ENCODE measurements around the gene ANP32E. TPM values are rescaled to one million over a fixed set of nuclear protein-coding genes. Genes with fewer than 3 reads are reported as not detected.

Gene ANP32E
- polyA plus RNA-seq, 1 donor (not counting 4 experiments of a cell fraction or from before 2014, with no cell fraction given) = 18.9 TPM

- no peaks in the 10 kb centered on the region for H3K9me3 ChIP-seq (ENCODE audit: control insufficient read depth, low read depth, low read length)
- H3K36me3 ChIP-seq (ENCODE audit: control insufficient read depth in 2 of 2, extremely low read depth in 1 of 2, insufficient read depth in 2 of 2, low read length in 2 of 2) = no peaks in the 10 kb centered on the region
- no peaks in the 10 kb centered on the region for H3K9me1 ChIP-seq (ENCODE audit: control insufficient read depth, extremely low read depth, insufficient read depth, low read length)
- H3K4me1 ChIP-seq (ENCODE audit: control insufficient read depth, extremely low read depth, insufficient read depth, low read length) = peaks cover 10% of the 10 kb centered on the region
- FAIRE-seq = no peak
- dilution Hi-C loops (cut with MboI; ENCODE audit: extremely low pct_ligation_motif_present, low sequenced_read_pairs) = no loop called here
- H2AFZ ChIP-seq (ENCODE audit: control insufficient read depth, low read length) = no peak overlapping the region
- no peak overlapping the region for H3K4me3 ChIP-seq (ENCODE audit: control insufficient read depth in 2 of 3, extremely low read depth in 1 of 3, insufficient read depth in 2 of 3, low read depth in 1 of 3, low read length in 3 of 3)
- DNase-seq (ENCODE audit: low read depth, low spot score) = no peak
- no peaks in the 10 kb centered on the region for H3K79me2 ChIP-seq (ENCODE audit: control insufficient read depth, insufficient read depth, low read length)
- H3K27ac ChIP-seq (ENCODE audit: control insufficient read depth, insufficient read depth, low read length) = no peak overlapping the region
- no peak overlapping the region for H3K4me2 ChIP-seq (ENCODE audit: control insufficient read depth, extremely low read depth, insufficient read depth, low read depth, low read length)
- no peak for TF ChIP-seq CTCF (optimal IDR thresholded peaks at IDR 0.05 in 1 of 3, IDR thresholded peaks at IDR 0.05 in 1 of 3, conservative IDR thresholded peaks at IDR 0.05 in 1 of 3; ENCODE audit: extremely low read depth in 1 of 3, insufficient read depth in 2 of 3, low read length in 3 of 3)
- TF ChIP-seq EZH2 (IDR thresholded peaks at IDR 0.05; ENCODE audit: low read length) = no peak
- H4K20me1 ChIP-seq (ENCODE audit: control insufficient read depth, extremely low read depth, insufficient read depth, low read length) = no peaks in the 10 kb centered on the region
- no peak overlapping the region for H3K9ac ChIP-seq (ENCODE audit: control insufficient read depth, extremely low read depth, insufficient read depth, low read length)
- no peaks in the 10 kb centered on the region for H3K27me3 ChIP-seq (ENCODE audit: control insufficient read depth, extremely low read depth, insufficient read depth, low read length)
Observed at GRCh38 chr1:150185481-150185880, 50.4 kb downstream of the ANP32E start.

GRCh38 chr1:150183061-150183460 is 52.9 kb downstream of the ANP32E start:
- peaks cover 10% of the 10 kb centered on the region for H3K4me1 ChIP-seq (ENCODE audit: control insufficient read depth, extremely low read depth, insufficient read depth, low read length)
- H3K9me3 ChIP-seq (ENCODE audit: control insufficient read depth, low read depth, low read length) = no peaks in the 10 kb centered on the region
- FAIRE-seq (no peak), DNase-seq (ENCODE audit: low read depth, low spot score) (no peak)
- TF ChIP-seq CTCF (optimal IDR thresholded peaks at IDR 0.05 in 1 of 3, IDR thresholded peaks at IDR 0.05 in 1 of 3, conservative IDR thresholded peaks at IDR 0.05 in 1 of 3; ENCODE audit: extremely low read depth in 1 of 3, insufficient read depth in 2 of 3, low read length in 3 of 3) (no peak), EZH2 (IDR thresholded peaks at IDR 0.05; ENCODE audit: low read length) (no peak)
- H3K27me3 ChIP-seq (ENCODE audit: control insufficient read depth, extremely low read depth, insufficient read depth, low read length) = no peaks in the 10 kb centered on the region
- no peak overlapping the region for H3K9ac ChIP-seq (ENCODE audit: control insufficient read depth, extremely low read depth, insufficient read depth, low read length)
- dilution Hi-C loops (cut with MboI; ENCODE audit: extremely low pct_ligation_motif_present, low sequenced_read_pairs) = no loop called here
- H3K4me3 ChIP-seq (ENCODE audit: control insufficient read depth in 2 of 3, extremely low read depth in 1 of 3, insufficient read depth in 2 of 3, low read depth in 1 of 3, low read length in 3 of 3) = no peak overlapping the region
- no peak overlapping the region for H3K4me2 ChIP-seq (ENCODE audit: control insufficient read depth, extremely low read depth, insufficient read depth, low read depth, low read length)
- H3K9me1 ChIP-seq (ENCODE audit: control insufficient read depth, extremely low read depth, insufficient read depth, low read length) = no peaks in the 10 kb centered on the region
- no peaks in the 10 kb centered on the region for H3K36me3 ChIP-seq (ENCODE audit: control insufficient read depth in 2 of 2, extremely low read depth in 1 of 2, insufficient read depth in 2 of 2, low read length in 2 of 2)
- no peaks in the 10 kb centered on the region for H4K20me1 ChIP-seq (ENCODE audit: control insufficient read depth, extremely low read depth, insufficient read depth, low read length)
- no peaks in the 10 kb centered on the region for H3K79me2 ChIP-seq (ENCODE audit: control insufficient read depth, insufficient read depth, low read length)
- H3K27ac ChIP-seq (ENCODE audit: control insufficient read depth, insufficient read depth, low read length) = no peak overlapping the region
- no peak overlapping the region for H2AFZ ChIP-seq (ENCODE audit: control insufficient read depth, low read length)

Measured in keratinocyte (primary cell).